Measurements from ENCODE around the gene ERC1.
"Not testable (repeated sequence)": the region's sequence is repeated elsewhere in the genome, so short reads cannot be mapped to it uniquely, and the experiment has no call there.

Gene ERC1

DNA sequence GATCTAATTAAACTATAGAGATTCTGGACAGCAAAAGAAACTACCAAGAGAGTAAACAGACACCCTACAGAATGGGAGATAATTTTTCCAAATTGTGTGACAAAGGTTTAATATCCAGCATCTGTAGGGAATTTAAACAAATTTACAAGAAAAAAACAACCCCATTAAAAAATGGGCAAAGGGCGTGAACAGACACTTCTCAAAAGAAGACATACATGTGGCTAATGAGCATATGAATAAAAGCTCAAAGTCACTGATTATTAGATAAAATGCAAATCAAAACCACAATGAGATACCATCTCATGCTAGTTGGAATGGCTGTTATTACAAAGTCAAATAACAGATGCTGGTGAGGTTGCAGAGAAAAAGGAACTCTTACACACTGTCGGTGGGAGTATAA is 309.4 kb downstream of the ERC1 start:
- no peak for DNase-seq

DNA sequence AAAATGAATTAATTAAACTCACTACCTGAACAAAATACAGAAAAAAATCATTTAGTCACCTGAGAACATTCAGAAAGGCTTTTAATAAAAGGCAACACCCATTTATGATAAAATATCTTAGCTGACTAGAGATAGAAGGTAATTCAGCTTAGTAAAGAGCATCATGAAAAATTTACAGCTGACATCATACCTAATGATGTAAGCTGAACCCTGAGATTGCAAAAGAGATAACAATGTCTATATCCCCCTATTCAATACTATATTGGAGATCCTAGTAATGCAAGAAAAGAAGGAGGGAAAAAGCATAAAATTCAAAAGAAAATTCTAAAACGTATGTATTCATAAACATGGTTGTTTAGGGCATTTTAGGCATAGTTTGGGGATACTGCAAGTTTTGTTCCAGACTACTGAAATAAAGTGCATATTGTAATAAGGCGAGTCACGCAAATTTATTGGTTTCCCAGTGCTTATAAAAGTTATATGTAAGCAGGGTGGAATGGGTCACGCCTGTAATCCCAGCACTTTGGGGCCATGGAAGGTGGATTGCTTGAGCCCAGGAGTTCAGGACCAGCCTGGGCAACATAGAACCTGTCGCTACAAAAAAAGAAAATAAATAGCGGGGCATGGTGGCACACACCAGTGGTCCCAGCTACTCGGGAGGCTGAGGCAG is 311.3 kb downstream of the ERC1 start:
- DNase-seq, result no peak

DNA sequence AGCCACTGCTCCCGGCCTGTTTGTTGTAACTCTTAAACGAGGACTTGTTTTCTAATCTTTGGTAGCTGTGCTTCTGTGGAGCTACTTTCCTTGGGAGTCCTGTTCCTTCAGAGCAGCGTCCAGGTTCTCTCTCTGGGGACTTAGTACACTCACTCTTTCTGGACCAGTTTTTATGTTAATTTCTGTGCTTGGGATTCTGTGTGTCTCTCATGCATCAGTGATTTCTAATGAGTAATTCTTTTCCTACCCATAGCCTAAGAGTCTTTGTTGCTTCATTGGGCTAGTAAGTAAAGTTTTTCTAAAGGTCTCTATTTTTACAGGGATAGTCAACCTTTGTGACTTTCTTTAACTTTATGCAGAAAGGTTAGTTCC is 314.0 kb downstream of the ERC1 start:
- DNase-seq, result no peak

DNA sequence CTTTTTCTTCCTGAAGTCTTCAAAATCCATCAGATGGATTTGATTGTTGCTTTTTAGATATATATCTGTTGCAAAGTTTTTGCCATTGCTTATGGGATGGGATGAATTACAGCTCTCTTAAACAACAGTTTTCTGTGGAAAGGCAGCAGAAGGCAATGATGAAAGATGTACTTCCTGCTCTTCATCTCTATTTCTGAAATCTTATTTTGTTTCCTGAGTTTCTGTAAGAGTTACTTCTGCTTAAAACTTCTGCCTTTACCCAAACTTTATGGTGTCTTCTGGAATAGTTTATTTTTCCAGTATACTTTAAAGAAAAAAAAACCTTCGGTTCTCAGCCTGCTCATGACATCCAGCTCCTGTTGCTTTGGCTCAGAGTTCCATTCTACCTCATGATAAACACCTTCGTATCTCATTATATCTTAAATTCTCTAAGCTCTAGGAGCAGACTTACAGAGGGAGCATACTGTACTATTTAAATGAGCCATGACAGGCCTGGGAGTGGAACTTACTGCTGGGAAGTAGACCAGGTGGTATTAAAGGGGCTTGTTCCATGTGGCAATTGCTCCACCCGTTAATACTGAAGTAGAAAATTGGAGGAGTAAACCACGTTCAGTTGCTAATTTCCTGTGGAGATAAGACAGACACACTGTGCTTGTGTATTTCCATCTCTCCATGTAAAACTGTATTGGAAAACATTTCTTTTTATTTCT is 314.9 kb downstream of the ERC1 start:
- no peak for DNase-seq

DNA sequence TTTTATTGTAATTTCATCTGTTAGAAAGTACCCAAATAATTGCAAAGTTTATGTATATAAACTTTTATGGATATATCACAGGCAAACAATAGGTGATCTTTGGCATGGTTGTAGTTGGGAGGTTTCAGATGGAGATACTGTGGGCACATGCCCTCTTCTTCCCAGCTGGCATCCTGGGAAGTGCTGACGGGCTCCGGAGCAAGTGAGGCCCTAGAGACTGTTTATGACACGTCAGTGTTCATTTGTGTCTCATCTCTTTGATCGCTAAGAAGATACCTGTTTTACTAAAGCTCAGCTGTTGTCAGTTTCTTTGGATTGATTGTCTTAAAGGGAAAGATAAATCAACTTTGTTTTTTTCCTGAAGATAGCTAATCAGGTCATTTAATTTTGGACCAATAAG is 315.8 kb downstream of the ERC1 start:
- DNase-seq, result no peak

DNA sequence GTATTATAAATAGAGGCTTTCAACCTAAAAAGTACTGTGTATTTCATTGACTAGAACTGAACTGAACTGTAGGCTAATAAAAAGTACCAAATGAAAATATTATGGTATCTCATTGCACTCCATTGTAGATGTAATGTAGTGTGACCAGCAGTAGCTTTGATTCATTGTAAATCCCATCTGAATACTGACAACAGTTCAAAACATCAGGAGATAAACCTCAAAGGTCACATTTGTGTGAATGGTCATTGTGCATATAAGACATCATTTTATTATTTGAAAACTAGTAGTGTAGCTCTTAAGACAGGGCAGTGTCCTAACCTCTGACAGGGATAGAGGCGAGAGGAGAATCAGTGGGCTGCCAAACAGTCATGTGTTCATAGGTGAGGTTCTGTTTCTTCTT is 316.8 kb downstream of the ERC1 start:
- DNase-seq, result no peak

DNA sequence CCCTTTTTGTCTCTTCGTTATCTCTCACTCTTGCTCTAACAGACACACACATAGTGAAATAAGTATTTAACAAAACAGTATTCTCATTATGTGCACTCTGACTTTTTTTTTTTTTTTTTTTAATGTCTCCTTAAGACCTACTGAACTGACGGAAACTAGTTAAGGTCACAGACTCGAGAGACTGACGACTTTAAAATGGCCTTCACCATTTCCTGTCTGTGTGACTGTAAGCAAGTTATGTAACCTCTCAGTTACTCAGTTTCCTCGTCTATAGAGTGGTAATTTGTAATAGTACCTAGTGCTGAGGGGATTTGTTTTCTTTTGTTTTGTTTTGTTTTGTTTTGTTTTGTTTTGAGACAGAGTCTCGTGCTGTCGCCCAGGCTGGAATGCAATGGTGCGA is 318.6 kb downstream of the ERC1 start:
- no peak for DNase-seq

DNA sequence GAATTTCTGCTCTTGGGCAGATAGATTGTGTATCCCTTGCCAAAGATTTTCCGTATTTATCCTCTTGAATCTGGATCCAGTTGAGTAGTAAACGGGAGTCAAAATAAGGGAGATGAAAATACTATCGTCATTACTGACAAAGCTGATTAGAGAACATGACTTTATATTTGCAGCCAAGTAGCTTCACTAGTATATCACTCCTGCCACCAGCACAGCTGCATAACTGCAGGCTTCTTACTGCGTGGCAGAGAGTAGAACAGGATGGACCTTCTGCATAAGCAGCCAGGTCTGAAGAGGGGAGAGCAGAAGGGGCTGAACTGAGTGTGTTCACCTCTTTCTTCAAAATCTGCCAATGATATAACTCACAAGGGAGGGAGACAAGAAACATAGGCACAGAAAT is 319.6 kb downstream of the ERC1 start:
- DNase-seq, result no peak

DNA sequence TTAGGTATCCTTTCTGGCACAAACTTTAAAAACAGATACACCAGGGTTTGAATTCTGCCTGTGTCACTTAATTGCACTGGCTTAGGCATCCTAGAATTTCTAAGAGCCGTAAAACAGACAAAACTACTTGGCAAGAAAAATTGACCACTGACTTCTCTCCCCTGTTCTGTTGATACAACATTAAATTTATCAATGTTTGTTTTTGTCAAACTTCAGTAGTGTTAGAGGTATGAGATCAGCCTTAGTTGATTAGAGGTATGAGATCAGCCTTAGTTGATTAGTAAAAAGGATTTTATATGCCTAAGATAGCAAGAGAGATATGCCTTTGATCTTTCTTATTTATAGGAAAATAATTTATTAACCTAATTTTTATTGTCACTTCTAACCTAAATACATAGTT is 320.1 kb downstream of the ERC1 start:
- no peak for DNase-seq

DNA sequence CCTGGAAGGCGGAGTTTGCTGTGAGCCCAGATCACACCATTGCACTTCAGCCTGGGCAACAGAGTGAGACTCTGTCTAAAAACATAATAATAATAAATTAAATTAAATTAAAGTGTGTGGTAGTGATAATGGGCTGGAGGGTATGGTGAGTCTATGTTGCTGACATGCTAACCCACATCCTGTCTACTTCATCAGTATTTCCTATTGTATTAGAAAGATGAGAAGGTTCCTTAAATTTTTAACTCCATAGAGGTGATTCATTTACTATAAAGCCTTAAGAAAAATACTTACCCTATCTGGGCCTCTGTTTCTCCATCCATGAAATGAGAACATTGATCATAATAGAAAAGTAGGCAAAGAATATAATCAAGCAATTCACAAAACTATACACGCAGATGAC is 322.9 kb downstream of the ERC1 start:
- no peak for DNase-seq

DNA sequence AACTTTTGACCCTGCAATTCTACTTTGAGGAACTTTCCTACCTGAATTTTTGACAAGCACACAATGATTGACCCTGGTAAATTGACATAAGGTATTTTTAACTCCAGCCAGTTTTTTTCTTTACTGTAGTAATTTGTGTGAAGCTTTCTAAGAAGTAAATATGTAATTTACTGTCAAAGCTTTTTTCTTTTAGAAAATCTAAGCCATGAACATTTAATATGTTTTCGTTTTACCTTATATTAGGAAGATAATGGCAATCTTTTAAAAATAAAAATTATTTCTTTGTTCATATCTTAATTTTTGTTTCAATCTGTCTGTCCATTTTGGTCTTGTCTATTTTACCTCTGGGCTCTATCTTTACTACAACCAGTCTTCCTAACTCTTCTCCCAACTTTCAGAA is 323.5 kb downstream of the ERC1 start:
- no peak for DNase-seq

DNA sequence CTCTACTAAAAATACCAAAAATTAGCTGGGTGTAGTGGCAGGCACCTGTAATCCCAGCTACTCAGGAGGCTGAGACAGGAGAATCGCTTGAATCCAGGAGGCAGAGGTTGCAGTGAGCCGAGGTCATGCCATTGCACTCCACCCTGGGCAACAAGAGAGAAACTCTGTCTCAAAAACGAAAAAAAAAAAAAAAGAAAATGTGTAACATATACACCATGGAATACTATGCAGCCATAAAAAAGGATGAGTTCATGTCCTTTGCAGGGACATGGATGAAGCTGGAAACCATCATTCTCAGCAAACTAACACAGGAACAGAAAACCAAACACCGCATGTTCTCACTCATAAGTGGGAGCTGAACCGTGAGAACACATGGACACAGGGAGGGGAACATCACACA is 326.0 kb downstream of the ERC1 start:
- DNase-seq, result not testable (repeated sequence)

DNA sequence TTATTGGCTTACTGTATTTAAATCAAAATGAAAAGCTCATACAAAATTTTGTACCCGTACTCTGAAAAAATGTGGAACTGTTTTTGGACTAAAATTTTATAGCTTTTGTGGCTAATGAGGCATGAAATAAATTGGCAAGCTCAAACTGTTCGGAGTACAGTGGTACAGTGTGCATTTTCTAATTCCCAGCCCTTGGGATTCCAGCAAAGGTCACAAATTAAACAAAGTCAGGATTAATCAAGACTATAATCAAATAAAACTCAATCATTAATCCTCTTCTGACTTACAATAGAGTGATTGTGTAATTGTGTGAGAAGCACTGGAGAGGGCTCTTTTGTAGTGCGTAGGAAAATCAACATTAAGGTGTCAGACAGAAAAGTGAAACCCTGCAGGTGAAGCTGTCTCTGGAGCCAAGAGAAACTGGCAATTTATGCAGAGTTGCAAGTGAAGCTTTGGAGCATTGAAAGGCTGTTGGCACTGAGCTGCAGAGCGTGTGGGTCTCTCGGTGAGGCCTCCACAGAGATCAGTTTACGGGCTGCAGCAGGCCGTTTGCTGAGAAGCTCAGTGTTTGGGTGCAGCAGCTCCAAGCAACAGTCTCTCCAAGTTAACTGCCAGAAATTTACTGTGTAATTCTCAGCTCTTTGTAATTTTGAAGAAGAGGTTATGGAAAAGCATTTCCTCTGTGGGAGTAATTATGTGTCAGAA is 327.5 kb downstream of the ERC1 start:
- no peak for DNase-seq

DNA sequence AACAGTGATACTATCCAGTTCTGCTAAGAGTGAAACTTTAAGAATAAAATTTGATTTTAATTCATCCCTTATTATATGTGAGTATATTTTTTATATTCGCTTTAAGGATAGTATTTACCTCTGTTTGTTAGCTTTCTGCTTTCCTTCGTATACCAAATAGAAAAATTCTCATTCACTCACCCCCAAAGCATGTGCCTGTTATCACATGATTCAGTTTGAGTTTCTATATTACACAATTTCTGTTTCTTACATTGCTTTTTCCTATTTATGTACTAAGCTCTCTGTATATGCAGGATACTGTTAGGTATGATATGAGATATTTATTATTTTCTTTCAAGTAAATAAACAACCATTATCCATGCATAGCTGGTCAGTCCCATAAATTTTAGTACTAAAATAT is 328.2 kb downstream of the ERC1 start:
- DNase-seq, result no peak

DNA sequence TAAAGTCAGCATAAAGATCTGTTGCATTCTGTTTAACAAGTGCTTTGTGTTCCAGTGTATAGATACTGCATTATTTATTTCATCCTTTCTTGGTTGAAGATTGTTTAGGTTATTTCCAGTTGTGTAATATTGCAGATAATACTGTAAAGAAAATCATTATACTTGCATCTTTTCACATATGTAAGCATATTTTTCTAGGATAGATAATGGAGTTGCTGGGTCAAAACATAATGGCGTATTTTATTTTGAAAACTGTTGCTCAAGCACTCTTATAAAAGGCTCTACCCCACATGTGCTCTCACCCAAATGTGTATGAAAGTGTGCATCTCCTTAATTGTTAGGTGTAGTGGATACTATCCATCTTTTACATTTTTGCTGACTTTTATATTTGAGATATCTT is 329.0 kb downstream of the ERC1 start:
- no peak for DNase-seq

DNA sequence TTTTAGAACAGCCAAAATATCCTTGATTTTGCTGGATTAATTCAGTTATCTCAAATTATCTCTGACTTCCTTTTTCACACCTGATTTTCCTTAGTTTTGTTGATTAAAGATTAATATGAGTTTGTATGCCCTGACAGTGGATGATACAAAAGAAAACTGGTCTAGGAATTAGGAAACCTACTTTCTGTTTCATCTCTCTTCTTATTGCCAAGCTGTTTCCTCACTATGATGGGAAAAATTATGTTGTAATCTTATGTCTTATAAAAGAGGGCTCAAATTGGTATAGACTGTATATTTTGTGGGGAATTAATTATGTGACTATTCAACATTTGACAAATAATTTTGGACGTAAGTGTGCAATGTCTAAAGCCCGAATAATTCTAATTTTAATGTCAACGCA is 331.8 kb downstream of the ERC1 start:
- no peak for DNase-seq

DNA sequence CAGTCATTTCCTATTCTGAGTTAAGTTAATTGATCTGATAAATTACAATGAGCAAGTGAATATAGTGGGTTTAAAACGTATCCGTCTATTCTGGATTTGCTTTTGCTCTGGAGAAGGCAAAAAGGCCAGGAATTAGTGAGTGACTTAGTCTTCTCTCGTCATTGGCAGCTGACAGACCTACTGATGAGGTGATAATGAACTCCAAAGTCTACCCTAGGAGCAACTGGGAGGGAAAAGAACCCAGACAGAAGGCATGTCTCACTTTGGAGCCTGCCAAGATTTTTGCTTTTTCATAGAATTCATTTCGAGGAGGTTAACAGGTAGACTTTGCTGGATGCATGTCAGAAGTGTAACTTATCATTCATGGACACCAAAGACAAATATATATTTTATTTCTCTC is 333.1 kb downstream of the ERC1 start:
- no peak for DNase-seq

DNA sequence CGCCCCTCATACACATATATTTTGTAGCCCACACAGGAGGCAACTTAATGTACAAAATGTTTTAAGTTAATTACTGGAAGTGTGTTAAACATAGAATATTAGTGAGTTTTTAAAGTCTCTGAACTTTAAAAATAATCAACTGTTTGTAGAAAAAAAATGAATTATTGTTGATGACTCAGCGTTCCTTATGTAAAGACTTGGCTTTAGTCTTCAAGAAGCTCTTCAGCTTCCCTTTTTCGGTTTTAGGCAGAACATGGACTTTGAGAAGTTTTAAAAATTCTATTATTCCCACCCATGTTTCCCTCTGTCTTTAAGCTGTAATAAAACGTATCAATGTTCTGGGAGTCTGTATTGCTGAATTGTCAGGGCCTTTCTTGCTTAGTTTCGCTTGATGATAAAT is 333.9 kb downstream of the ERC1 start:
- DNase-seq, result no peak

DNA sequence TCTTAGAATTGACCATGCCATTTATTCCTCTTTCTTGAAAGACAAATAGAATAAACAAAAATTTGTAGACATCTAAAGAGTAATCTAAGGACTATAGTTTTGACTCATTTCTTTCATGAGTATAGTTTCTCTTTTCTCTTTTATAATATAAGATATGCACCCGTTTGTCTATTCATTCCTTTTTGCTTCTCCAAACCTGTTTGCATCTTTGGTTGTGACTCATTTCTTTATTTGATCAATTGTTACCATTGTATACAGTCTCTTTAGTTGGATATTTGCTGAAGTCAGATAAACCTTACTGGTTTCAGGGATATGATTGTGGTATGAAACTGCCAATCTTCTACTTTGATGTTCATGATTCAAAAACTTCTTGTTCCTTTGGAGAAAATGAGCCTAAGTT is 334.6 kb downstream of the ERC1 start:
- no peak for DNase-seq

DNA sequence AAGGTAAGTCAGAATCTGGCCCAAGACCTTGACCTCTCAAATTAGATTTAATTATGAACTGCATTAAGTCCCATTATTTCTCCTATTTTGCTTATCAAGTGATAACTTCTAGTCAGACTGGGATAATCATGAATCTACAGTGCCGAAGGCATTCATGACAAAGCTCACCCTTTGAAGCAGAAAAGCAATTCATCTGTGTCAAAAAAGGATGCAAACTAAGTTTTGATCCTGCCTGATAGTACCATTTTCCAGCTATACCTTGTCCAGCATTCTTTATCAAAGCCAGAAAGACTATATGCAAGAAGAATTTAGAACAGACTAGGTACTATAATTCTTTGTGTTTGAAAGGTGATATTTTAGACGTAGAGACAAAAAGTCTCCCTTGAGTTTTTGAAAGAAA is 335.2 kb downstream of the ERC1 start:
- DNase-seq, result no peak

DNA sequence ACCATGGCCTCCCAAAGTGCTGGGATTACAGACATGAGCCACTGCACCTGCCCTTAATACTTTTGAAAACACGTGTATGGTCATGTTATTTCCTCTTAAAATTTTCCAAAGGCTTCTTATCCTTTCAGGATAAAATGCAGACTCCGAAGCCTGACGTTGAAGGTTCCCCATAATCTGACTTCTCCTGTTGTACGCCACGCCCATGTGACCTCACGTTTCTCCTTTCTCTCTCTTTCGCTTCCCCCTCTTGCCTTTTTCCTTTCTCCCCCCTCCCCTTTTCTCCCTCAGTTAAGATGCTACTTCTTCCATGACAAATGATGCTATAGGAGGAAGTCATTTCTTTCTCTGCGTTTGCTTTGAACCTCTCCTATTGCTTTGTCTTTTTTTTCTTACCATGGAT is 337.4 kb downstream of the ERC1 start:
- DNase-seq, result no peak

DNA sequence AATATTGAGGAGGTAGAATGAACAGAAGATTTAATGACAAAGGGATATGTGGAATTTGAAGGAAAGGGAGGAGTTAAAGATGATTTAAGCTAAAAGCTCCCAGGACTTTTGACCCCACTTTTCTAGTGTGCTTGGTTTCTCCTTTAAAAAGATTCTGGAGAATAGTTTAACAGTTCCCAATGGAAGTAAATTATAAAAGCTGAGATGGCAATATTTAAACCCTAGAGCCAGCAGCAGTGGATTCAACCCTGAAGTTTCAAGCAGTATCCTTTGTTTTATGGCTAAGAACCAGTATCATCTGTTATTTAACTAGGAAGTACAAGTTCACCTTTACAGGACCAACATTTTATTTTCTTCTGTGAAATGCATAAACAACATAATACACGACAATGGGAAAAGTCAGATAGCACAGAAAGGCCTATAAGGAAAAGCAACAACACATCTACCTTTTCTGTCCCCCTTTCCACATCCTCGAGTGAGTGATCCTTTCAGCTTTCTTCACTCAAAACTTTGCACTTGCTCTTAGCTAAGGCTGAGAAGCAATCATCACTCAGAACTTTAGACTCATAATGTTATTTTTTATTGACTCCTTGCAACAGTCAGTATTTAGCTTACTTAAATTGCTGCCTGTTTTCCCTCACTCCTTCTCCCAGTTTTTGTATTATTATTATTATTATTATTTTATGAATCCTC is 338.9 kb downstream of the ERC1 start:
- DNase-seq, result no peak

DNA sequence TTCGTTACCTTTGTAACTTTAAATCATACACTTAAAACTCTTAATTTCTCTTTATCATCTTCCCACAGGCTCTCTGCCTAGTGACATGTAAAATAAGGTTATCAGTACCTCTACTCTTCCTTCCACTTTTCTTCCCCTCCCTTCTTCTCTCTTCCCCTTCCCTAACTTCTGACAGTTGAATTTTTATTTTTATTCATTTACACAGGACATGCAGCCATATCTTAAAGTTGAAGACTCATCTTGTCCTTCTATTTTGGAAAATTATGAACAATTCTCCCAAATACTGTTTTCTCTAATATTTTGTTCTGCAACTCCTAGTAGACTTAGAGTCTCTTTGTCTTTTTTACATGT is 339.4 kb downstream of the ERC1 start:
- DNase-seq, result no peak

DNA sequence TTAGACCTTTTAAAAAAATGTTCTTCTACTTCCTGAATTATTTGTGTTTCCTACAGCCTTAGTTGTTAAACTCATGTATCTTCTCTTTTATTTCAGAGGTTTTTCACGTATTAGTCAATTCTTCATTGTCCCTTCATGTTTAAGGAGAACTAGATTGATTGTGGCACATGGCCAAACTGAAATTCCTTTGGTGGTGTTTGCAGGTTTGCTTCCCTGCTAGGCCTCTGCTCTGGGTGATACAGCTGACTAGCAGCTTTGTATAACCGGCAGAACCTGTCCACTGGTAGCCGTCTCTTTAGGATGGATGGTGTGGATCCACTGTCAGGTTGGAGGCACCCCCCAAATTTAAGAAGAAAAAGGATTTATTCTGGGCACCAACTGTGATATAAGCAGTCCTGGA is 341.3 kb downstream of the ERC1 start:
- DNase-seq, result no peak

Data from activated effector memory CD4-positive, alpha-beta T cell treated with Interleukin-2 at 50 U/mL for 16 hours (primary cell).